ENCODE results near the gene CLOCK.

Gene CLOCK

DNA sequence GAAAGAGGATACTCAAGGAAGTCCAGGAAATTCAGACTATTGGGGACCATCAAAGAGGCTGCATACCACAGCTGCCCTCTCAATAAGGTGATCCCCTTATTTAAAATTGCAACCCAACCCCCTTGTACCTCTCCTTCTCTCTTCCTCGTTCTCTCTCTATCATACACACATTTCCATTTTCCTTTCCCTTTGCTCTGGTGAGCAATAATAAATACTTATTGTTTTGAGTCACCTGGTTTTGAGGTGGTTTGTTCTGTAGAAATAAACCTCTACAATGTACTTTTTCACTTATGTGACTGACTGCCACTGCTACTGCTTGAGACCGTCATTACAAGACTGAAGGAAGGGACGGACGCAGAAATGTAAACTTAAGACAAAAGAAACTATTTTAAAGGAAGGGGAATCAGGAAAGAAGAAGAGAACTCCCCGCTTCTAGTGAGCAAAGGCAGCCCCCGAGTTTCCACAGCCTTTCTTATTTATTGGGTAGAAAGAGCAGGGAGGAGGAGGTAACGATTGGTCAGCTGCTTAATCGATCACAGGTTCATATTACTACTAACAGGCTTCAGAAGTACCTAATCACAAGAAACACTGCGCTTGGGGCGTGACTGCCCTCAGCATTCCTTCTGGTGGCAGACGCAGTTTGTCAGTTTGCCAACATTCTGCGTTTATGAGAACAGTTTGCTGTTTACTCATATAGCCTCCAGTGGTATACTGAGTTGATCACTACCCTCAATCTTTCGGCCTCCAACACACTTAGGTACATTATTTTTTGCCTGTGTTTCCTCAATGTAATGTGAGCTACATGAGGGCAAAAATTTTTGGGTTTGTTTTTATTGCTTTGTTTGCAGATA is 167.9 kb downstream of the CLOCK start:
- DNase-seq, result no peak
